ENCODE results near the gene ZP3.
A peak's percentile ranks its signal among the peaks of the same experiment; 100 is the strongest.
"Not testable (repeated sequence)": the region's sequence is repeated elsewhere in the genome, so short reads cannot be mapped to it uniquely, and the experiment has no call there.

Gene ZP3

DNA sequence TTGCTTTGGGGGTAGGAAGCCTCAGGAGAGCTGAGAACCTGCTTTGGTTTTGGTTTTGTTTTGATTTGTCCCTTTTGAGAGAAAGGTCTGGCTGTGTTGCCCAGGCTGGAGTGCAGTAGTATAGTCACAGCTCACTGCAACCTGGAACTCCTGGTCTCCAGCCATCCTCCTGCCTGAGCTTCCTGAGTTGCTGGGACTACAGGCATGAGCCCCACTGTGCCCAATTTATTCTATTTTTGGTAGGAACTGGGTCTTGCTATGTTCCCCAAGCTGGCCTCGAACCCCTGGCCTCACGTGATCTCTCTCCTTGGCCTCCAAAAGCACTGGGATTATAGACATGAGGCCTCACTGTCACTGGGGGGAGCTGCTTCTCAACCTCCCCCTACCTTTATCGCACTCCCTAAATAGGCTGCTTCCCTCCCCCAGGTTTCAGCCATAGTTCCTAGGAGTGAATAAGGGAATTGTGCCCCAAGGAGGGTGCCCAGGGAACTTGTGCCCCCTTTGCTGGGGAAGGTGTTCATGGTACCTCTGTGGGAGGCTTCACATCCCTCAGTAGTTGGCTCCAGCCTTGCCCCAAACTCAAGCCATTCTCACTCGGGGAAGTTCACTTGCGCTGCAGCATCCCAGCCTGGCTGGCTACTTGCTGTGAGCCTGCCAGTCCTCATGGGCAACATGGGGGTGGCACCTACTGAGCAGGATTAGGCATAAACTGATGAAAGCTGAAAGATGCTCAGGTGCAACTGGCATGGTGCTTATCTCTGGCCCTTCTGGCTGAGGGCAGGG, 18.1 kb downstream of the ZP3 start:
- H3K36me3 Mint-ChIP-seq, H3K9me3 Mint-ChIP-seq, H3K27ac Mint-ChIP-seq, H3K4me3 Mint-ChIP-seq, H3K27me3 Mint-ChIP-seq, DNase-seq: not testable (repeated sequence)
- CTCF ChIA-PET: interaction anchor here (1.1 kb wide), 1 partner anchor 166 kb away, joined by 3 read pairs; no protein-coding TSS in a partner anchor
- peaks cover 18% of the 10 kb centered on the region for H3K4me1 Mint-ChIP-seq

DNA sequence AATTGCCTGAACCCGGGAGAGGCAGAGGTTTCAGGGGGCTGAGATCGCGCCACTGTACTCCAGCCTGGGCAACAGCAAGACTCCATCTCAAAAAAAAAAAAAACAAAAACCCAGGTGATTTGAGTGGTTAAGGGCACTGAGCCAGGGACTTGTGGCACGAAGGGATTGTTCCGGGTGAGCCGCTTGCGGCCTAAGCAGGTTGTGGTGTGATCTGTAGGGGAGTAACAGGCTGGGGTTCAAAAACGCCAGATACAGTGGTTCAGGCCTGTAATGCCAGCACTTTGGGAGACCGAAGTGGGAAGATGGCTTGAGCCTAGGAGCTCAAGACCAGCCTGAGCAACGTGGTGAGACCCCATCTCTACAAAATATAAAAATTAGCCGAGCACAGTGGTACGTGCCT, 19.1 kb downstream of the ZP3 start:
- CTCF ChIA-PET, H3K27me3 Mint-ChIP-seq, H3K36me3 Mint-ChIP-seq, H3K9me3 Mint-ChIP-seq, H3K4me3 Mint-ChIP-seq, DNase-seq: not testable (repeated sequence)
- peak overlapping the region; percentile 87 for H3K27ac Mint-ChIP-seq
- H3K4me1 Mint-ChIP-seq: peaks cover 18% of the 10 kb centered on the region

DNA sequence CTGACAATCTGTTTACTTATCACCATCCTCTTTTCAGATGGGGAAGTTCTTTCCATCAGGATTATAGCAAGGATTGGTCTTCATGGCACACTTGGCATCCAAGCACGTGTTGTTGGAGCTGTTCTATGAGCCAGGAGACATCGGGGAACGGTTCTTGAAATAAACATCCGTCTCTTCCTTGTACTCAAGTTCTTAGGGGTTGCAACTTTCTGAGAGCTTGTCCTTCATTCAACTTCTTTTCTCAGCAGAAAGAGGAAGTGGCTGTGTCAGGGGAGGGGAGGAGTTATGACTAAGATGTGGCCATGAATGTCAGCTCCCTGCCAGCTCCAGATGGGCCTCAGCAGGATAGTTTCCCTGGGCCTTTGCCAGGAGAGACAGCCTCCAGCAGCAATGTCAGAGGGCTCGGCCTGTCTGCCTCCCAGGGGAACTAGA, 20.8 kb downstream of the ZP3 start:
- peak; percentile 45 for DNase-seq
- peak overlapping the region; percentile 93 for H3K27ac Mint-ChIP-seq

DNA sequence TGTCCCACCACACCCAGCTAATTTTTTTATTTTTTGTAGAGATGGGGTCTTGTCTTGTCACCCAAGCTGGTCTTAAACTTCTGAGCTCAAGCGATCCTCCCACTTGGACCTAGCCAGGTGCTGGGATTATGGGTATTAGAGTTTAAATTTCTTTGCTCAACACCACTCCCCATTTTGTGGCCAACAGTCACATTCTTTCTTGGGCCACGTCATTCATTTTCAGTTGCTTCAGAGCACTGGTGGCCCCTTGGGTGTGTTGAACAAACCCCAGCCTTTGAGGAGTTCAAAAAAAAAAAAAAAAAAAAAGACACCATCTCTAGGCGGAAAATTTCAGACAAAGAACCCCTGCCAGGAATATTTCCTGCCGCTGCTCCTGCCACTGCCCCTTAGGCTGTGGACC, 32.3 kb downstream of the ZP3 start:
- CTCF ChIA-PET, H3K9me3 Mint-ChIP-seq, H3K4me3 Mint-ChIP-seq, DNase-seq, H3K27me3 Mint-ChIP-seq, H3K27ac Mint-ChIP-seq, H3K4me1 Mint-ChIP-seq, H3K36me3 Mint-ChIP-seq: not testable (repeated sequence)

More for the DNA sequence above, 20.8 kb downstream of the ZP3 start:
- H3K36me3 Mint-ChIP-seq, H3K4me3 Mint-ChIP-seq, CTCF ChIA-PET, H3K27me3 Mint-ChIP-seq, H3K9me3 Mint-ChIP-seq: not testable (repeated sequence)
- H3K4me1 Mint-ChIP-seq: peaks cover 18% of the 10 kb centered on the region

DNA sequence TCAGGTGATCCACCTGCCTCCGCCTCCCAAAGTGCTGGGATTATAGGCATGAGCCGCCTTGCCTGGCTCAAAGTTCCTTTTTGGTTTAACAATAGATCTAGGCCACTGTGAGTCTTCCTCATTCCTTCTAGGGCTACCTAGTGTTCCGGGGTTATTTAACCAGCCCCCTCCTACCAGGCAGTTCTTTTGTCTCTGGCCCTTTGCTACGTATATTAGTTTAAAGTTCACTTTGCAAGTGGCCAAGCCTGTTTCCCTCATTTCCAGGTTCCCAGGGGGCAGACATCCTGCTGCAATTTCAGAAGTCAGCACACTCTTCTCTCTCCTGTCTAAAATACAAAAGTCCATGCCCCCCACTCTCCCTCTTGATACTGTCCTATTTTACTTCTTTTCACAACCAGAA, 33.8 kb downstream of the ZP3 start:
- H3K27me3 Mint-ChIP-seq, H3K9me3 Mint-ChIP-seq, H3K27ac Mint-ChIP-seq, H3K4me1 Mint-ChIP-seq, DNase-seq, H3K36me3 Mint-ChIP-seq, H3K4me3 Mint-ChIP-seq, CTCF ChIA-PET: not testable (repeated sequence)

DNA sequence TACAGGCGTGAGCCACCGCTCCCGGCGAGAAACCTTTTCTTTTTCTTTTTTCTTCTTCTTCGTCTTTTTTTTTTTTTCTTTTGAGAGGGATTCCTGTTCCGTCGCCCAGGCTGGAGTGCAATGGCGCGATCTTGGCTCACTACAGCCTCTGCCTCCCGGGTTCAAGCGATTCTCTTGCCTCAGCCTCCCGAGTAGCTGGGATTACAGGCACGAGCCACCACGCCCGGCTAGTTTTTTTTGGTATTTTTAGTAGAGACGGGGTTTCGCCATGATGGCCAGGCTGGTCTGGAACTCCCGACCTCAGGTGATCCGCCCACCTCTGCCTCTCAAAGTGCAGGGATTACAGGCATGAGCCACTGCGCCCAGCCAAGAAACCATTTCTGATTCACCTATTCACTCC, 36.0 kb downstream of the ZP3 start:
- H3K36me3 Mint-ChIP-seq, H3K9me3 Mint-ChIP-seq, DNase-seq, H3K27me3 Mint-ChIP-seq, CTCF ChIA-PET, H3K4me1 Mint-ChIP-seq, H3K27ac Mint-ChIP-seq, H3K4me3 Mint-ChIP-seq: not testable (repeated sequence)

DNA sequence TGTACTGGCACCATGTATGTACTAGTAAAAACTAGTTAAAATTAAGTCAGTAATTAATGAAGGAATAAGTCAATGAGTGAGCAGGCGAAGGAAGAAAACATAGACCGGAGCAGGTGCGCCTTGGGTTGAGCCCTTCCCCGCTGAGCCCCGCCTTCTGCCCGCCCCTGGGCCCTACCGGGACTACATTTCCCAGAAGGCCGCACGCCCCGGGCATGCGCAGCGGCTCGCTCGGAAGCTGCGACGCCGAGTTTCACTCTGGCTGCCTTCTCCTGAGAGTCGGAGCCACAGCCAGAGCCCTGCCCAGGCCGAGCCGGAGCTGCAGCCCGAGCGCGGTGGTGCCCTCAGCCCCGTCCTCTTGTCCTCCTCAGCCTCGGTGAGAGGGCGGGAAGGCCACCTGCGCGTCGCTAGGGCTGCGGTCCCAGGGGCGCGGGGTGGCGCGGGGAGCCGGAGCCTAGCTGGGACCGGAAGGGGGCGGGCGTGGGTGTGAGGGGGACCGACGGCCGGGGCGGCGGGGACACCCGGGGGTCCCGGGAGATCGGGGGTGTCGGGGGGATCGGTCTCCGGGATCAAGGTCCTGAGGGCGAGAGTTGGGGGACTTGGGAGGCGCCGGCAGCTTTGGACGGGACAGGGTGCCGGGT, 36.8 kb downstream of the ZP3 start, which contains the start of gene DTX2:
TSS of gene DTX2 (plus strand) at position 246 of the 638 bp plus-strand sequence. CDS start 18,801 bp downstream, outside the sequence.
- H3K36me3 Mint-ChIP-seq, CTCF ChIA-PET, H3K27me3 Mint-ChIP-seq, H3K9me3 Mint-ChIP-seq, H3K4me1 Mint-ChIP-seq, H3K27ac Mint-ChIP-seq: not testable (repeated sequence)
- peak; percentile 64 for DNase-seq
- H3K4me3 Mint-ChIP-seq: peak within 1 kb of the TSS; percentile 62

DNA sequence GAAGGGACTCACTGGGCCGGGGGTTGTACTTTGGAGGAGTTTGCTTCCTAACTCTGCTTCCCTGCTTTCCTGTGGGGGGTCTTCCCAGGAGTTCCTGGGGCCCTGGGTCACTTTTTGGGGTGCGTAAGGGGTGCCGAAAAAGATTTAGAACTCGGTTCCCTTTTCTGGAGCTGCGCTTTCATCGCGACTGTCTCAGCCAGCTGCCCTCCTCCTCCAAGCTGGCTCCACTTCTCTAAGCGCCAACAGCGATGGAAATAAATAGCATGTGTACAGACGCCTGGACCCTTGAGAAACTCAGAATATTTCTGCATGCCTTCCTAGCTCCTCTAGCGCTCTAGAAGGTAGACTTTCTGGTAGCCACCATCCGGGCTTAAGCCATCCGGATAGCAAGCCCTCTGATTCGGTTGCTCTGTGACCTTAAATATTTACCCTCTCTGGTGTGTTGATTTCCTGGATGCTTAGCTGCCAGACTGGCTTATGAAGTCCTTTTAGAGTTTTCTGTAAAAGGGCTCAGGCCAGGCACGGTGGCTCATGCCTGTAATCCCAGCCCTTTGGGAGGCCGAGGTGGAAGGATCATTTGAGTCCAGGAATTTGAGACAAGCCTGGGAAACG, 37.6 kb downstream of the ZP3 start:
- H3K36me3 Mint-ChIP-seq, H3K27ac Mint-ChIP-seq, H3K4me1 Mint-ChIP-seq, DNase-seq, H3K4me3 Mint-ChIP-seq, H3K27me3 Mint-ChIP-seq, CTCF ChIA-PET, H3K9me3 Mint-ChIP-seq: not testable (repeated sequence)

DNA sequence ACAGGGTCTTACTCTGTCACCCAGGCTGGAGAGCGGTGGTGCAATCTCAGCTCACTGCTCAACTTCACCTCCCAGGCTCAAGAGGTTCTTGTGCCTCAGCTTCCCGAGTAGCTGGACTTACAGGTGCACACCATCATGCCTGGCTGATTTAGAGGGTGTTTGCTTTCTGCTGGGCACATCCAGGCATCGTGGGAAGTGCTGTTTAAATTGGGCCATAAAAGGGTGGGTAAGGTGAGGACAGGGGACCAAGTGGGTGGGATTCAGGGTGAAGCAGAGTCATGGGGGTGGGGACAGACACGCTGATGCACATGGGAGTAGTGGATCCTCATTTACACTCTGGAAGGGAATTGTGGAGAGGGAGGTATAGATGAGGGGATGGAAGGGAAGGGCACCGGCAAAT, 40.2 kb downstream of the ZP3 start:
- DNase-seq, H3K4me1 Mint-ChIP-seq, H3K27me3 Mint-ChIP-seq, H3K9me3 Mint-ChIP-seq, H3K27ac Mint-ChIP-seq, CTCF ChIA-PET, H3K36me3 Mint-ChIP-seq, H3K4me3 Mint-ChIP-seq: not testable (repeated sequence)

DNA sequence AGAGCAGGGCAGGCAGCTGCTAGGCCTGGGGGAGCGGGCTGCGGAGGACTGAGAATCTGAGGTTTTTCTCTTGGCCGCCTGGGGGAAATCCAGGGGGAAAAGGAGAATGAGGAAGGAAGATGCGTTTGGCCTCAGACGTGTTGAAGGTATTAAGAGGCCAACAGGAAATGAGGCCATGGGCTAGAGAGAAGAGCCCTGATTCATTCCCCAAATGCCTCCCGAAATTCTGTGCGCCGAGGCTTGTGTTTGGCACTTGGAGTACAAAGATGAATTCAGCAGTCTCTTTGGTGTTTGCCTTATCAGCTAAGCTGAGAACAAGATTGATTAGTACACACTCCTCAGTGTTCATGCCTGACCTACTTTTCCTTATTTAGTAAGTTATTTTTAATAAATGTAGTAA, 41.2 kb downstream of the ZP3 start:
- DNase-seq, H3K4me3 Mint-ChIP-seq, H3K27ac Mint-ChIP-seq, H3K4me1 Mint-ChIP-seq, CTCF ChIA-PET, H3K36me3 Mint-ChIP-seq, H3K27me3 Mint-ChIP-seq, H3K9me3 Mint-ChIP-seq: not testable (repeated sequence)

DNA sequence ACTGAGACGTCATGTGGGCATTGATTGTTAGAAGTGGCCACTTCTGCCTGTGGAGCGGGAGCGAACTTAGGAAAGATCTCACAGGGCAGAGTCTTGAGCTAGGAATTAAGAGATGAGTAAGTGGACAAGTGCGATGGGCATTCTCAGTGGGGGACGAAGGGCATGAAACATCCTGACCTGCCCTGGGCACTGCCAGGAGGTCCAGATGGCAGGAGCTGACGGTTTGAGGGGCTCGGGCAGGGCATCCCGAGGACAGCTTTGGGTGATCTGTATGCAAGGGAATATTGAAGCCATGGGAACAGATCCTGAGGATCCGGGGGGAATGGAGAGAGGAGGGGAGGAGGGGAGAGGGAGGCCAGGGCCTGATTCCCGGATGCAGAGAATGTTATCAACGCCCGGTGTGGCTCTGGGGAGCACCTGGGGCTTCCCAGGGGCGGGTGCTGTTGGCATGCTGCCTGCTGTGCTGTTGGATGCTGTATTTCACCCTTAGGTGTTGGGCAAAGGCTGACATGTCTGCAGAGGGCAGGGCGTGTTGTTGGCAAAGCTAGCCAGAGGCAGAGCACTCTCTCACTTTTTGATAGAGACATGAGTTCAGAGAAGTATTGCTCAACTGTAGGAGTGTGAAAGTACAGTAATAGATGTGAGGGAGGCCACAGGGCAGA, 43.1 kb downstream of the ZP3 start:
- H3K27ac Mint-ChIP-seq, H3K27me3 Mint-ChIP-seq, H3K4me3 Mint-ChIP-seq, H3K36me3 Mint-ChIP-seq, H3K4me1 Mint-ChIP-seq, CTCF ChIA-PET, DNase-seq, H3K9me3 Mint-ChIP-seq: not testable (repeated sequence)

DNA sequence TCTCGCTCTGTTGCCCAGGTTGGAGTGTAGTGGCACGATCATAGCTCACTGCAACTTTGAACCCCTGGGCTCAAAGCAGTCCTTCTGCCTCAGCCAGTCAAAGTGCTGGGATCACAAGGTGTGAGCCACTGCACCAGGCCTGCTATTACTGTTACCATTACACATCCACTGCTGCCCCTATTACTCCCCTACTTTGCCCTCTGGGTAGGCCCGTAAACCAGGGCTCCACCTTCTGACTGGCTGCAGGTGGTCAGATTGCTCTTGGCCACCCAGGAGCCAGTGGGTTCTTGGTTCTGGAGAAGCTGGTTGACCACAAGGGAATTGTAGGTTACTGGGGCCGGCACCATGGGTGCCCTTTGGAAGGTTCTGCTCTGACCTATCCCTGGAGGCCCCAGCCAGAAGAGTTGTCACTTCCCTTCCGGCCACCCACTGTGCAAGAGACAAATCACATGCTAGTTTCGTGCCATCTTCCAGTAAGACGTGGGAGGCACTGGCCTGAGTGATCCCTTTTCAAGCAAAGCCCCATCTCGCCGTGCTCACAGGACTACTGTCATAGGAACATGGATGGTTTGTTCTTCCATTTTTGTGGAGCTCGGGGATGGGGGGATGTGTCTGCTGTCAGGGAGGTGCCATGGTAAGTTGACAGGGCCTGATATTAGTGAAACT, 46.9 kb downstream of the ZP3 start:
- H3K4me1 Mint-ChIP-seq, H3K36me3 Mint-ChIP-seq, H3K27ac Mint-ChIP-seq, H3K9me3 Mint-ChIP-seq, CTCF ChIA-PET, H3K4me3 Mint-ChIP-seq, H3K27me3 Mint-ChIP-seq, DNase-seq: not testable (repeated sequence)

DNA sequence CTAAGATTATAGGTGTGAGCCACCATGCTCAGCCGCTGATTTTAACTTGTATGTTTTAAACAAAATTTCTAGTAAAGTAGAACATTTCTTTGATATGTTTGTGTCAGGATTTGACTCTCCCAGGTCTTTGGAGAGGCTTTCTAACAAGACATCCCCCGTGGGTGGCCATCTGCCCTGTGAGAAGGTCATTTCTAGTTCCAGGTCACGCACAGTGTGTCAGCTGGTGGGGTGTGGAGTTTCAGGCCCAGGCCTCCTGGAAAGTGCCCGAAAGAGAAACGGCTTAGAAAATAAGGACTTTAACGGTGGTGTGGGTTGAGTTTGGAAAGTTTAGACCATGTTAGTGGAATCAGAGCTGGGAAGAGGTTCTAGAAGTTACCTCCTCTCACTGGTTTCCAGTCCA, 48.3 kb downstream of the ZP3 start:
- CTCF ChIA-PET, DNase-seq, H3K4me1 Mint-ChIP-seq, H3K4me3 Mint-ChIP-seq, H3K27me3 Mint-ChIP-seq, H3K27ac Mint-ChIP-seq, H3K36me3 Mint-ChIP-seq, H3K9me3 Mint-ChIP-seq: not testable (repeated sequence)

DNA sequence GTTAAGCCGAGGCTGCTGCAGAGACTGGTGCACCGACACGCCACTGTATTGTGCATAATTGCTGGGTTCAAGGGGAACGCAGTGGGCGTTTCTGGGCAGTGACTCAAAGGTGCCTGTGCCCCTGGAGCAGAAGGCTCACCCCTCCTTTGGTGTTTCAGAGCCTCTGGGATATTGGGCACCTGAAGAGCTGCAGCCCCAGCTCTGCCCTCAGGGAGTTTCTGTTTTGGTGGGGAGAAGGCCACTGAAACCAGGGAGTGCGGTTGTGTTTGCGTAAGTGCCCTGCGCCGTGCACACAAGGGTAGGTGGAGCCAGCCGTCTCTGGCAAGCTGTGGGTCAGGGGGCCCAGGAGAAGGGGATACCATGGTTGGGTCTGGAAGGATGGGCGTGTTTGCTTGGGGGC, 51.5 kb downstream of the ZP3 start:
- H3K27ac Mint-ChIP-seq, H3K27me3 Mint-ChIP-seq, H3K4me3 Mint-ChIP-seq, DNase-seq, CTCF ChIA-PET, H3K9me3 Mint-ChIP-seq, H3K4me1 Mint-ChIP-seq, H3K36me3 Mint-ChIP-seq: not testable (repeated sequence)
